C4-2B (cell line): ENCODE results near the gene NAA15.
"Not testable (repeated sequence)": the region's sequence is repeated elsewhere in the genome, so short reads cannot be mapped to it uniquely, and the experiment has no call there.

Experiments used
- CTCF ChIP-seq: fragments of 450-650 bp; conservative IDR thresholded peaks from 2 replicates; pipeline ENCODE4 v1.5.1; 2017; ENCODE audit warnings: mild to moderate bottlenecking
- ZFX ChIP-seq: fragments of 450-650 bp; IDR thresholded peaks from 2 replicates; pipeline ENCODE4 v1.6.1; 2017

GRCh38 chr4:139444881-139445280 lies 143.6 kb downstream of the NAA15 start:
- not testable (repeated sequence) for TF ChIP-seq CTCF, ZFX
